HCT116 (cell line): Measurements from ENCODE around the gene GCDH. TPM values are rescaled to one million over a fixed set of nuclear protein-coding genes. Genes with fewer than 3 reads are reported as not detected.
A peak's percentile ranks its signal among the peaks of the same experiment; 100 is the strongest.

ENCODE experiments used
- ATAC-seq: fragments of 200-7000 bp; cut with Tn5 transposase; 2 replicates; pipeline ENCODE4 v1.9.1; 2020; ENCODE audit warnings: mild to moderate bottlenecking, moderate library complexity
- BruUV-seq: library from RNA; stranded (reverse); fragments of 400-500 nt; replicated peaks from 2 replicates; lab custom pipeline; 2021; lab: Mats Ljungman, UMichigan
- CTCF ChIA-PET: fragments of 300-600 bp; sonication (Branson Sonifier 250); formaldehyde crosslinking; loops from one replicate; lab custom pipeline; 2021; ENCODE audit warnings: antibody characterized with exemption; lab: Charles Lee
- POLR2A ChIA-PET: fragments of 300-600, 350-600 bp; sonication (Branson Sonifier 250); formaldehyde crosslinking; loops from one replicate; lab custom pipeline; 2021; ENCODE audit warnings: antibody characterized with exemption; lab: Charles Lee
- RAD21 ChIA-PET, 2 experiments: fragments of 300-600 bp; sonication (Branson Sonifier 250); formaldehyde crosslinking; loops; one replicate each; lab custom pipeline; 2023; ENCODE audit warnings: low total read pairs in 2 of 2; ENCODE audit not compliant: uncharacterized antibody in 2 of 2, unreplicated experiment in 2 of 2, low non-redundant PET in 1 of 2; lab: Charles Lee
- DNase-seq: peaks from one replicate; pipeline ENCODE4 v3.0.0-alpha.2; 2010; ENCODE audit warnings: low read depth, low spot score
- H2AFZ ChIP-seq: fragments of 200-600 bp; shearing (Covaris generic), sonication (generic); 2 replicates; pipeline ENCODE4 v1.6.1; 2017; ENCODE audit warnings: low read depth, mixed run types, mixed read lengths, antibody characterized with exemption, low read length; ENCODE audit not compliant: poor library complexity, severe bottlenecking
- H3K27ac ChIP-seq: 2 replicates; pipeline ENCODE4 v1.5.1; 2012; ENCODE audit warnings: low read depth, low read length
- H3K27me3 ChIP-seq: fragments of 200-600 bp; sonication (generic); 2 replicates; pipeline ENCODE4 v1.6.1; 2016; ENCODE audit warnings: mixed run types, low read length, mixed read lengths; ENCODE audit not compliant: insufficient read depth
- H3K36me3 ChIP-seq, 2 experiments: fragments of 200-500 bp in 1 of 2; fragments of 200-600 bp in 1 of 2; sonication (Bioruptor generic) in 1 of 2; sonication (generic) in 1 of 2; 2 replicates each; pipeline versions ENCODE4 v1.5.1 to v1.6.1; 2014 to 2016; ENCODE audit warnings: low read length in 2 of 2, inconsistent platforms in 1 of 2, mixed read lengths in 1 of 2, mixed run types in 1 of 2; ENCODE audit not compliant: insufficient read depth in 2 of 2, control insufficient read depth in 1 of 2
- H3K4me1 ChIP-seq, 2 experiments: fragments of 200-600 bp in 1 of 2; sonication (generic) in 1 of 2; 2 replicates each; pipeline versions ENCODE4 v1.5.1 to v1.6.1; 2012 to 2017; ENCODE audit warnings: low read length in 2 of 2, inconsistent platforms in 1 of 2, mild to moderate bottlenecking in 1 of 2, mixed read lengths in 1 of 2, mixed run types in 1 of 2, moderate library complexity in 1 of 2; ENCODE audit not compliant: insufficient read depth in 2 of 2, control insufficient read depth in 1 of 2
- H3K4me2 ChIP-seq: fragments of 200-600 bp; sonication (generic); 2 replicates; pipeline ENCODE4 v1.6.1; 2017; ENCODE audit warnings: mixed run types, low read length, mixed read lengths
- H3K4me3 ChIP-seq, 2 experiments: fragments of 200-600 bp in 1 of 2; sonication (generic) in 1 of 2; replicated peaks in 1 of 2; 2 replicates each; pipeline ENCODE4 v1.5.1; 2011 to 2016; ENCODE audit warnings: low read length in 2 of 2, control low read depth in 1 of 2, low read depth in 1 of 2, mild to moderate bottlenecking in 1 of 2, mixed read lengths in 1 of 2, mixed run types in 1 of 2
- H3K79me2 ChIP-seq: fragments of 200-600 bp; sonication (generic); 2 replicates; pipeline ENCODE4 v1.6.1; 2017; ENCODE audit warnings: mild to moderate bottlenecking, mixed run types, low read length, moderate library complexity, mixed read lengths; ENCODE audit not compliant: insufficient read depth
- H3K9ac ChIP-seq: fragments of 200-600 bp; sonication (generic); 2 replicates; pipeline ENCODE4 v1.6.1; 2016; ENCODE audit warnings: low read length, mixed read lengths
- H3K9me2 ChIP-seq: fragments of 200-600 bp; sonication (generic), shearing (Covaris generic); 2 replicates; pipeline ENCODE4 v1.6.1; 2017; ENCODE audit warnings: mixed run types, mild to moderate bottlenecking, moderate library complexity; ENCODE audit not compliant: insufficient read depth
- H3K9me3 ChIP-seq, 2 experiments: fragments of 200-500 bp in 1 of 2; fragments of 200-600 bp in 1 of 2; sonication (Bioruptor generic) in 1 of 2; sonication (generic) in 1 of 2; 2 replicates each; pipeline ENCODE4 v1.6.1; 2014 to 2017; ENCODE audit warnings: low read length in 2 of 2, mixed read lengths in 2 of 2, inconsistent platforms in 1 of 2, low read depth in 1 of 2, mild to moderate bottlenecking in 1 of 2, mixed run types in 1 of 2, moderate library complexity in 1 of 2; ENCODE audit not compliant: control insufficient read depth in 1 of 2, insufficient read depth in 1 of 2
- H4K20me1 ChIP-seq: fragments of 200-600 bp; sonication (generic), shearing (Covaris generic); 2 replicates; pipeline ENCODE4 v1.6.1; 2017; ENCODE audit warnings: mixed run types, mild to moderate bottlenecking, moderate library complexity; ENCODE audit not compliant: insufficient read depth
- CTCF ChIP-seq, 3 experiments: fragments of 200-600 bp in 1 of 3; sonication (generic) in 1 of 3; IDR thresholded peaks in 2 of 3; conservative IDR thresholded peaks in 1 of 3; 2 replicates each; pipeline ENCODE4 v1.5.1; 2012 to 2017; ENCODE audit warnings: low read depth in 2 of 3, low read length in 2 of 3, antibody characterized with exemption in 1 of 3, borderline replicate concordance in 1 of 3, control low read depth in 1 of 3, mild to moderate bottlenecking in 1 of 3, mixed read lengths in 1 of 3, mixed run types in 1 of 3, moderate library complexity in 1 of 3; ENCODE audit not compliant: insufficient read depth in 1 of 3
- EGR1 ChIP-seq: IDR thresholded peaks from 2 replicates; pipeline ENCODE4 v1.6.1; 2012; ENCODE audit warnings: low read depth
- EZH2 ChIP-seq: fragments of 200-600 bp; sonication (generic); IDR thresholded peaks from 2 replicates; pipeline ENCODE4 v1.6.1; 2017; ENCODE audit warnings: antibody characterized with exemption, mixed run types
- EZH2phosphoT487 ChIP-seq: fragments of 200-600 bp; IDR thresholded peaks from 2 replicates; pipeline ENCODE4 v1.6.1; 2018; ENCODE audit warnings: antibody characterized with exemption, borderline replicate concordance
- FOSL1 ChIP-seq: IDR thresholded peaks from 2 replicates; pipeline ENCODE4 v1.6.1; 2012; ENCODE audit warnings: low read depth
- JUND ChIP-seq: IDR thresholded peaks from 2 replicates; pipeline ENCODE4 v1.6.1; 2012
- POLR2A ChIP-seq: IDR thresholded peaks from 2 replicates; pipeline ENCODE4 v1.7.0; 2011; ENCODE audit warnings: borderline replicate concordance; ENCODE audit not compliant: insufficient read depth, insufficient read length; ENCODE audit errors: extremely low read depth
- SIN3A ChIP-seq: IDR thresholded peaks from 2 replicates; pipeline ENCODE4 v1.6.1; 2012; ENCODE audit warnings: low read depth
- SP1 ChIP-seq: IDR thresholded peaks from 2 replicates; pipeline ENCODE4 v1.6.1; 2012; ENCODE audit warnings: low read depth
- SRF ChIP-seq: IDR thresholded peaks from 2 replicates; pipeline ENCODE4 v1.6.1; 2012; ENCODE audit warnings: low read depth
- TCF7L2 ChIP-seq: IDR thresholded peaks from 2 replicates; pipeline ENCODE4 v1.7.0; 2011; ENCODE audit warnings: borderline replicate concordance, inconsistent platforms; ENCODE audit not compliant: insufficient read depth, insufficient read length; ENCODE audit errors: extremely low read depth
- YY1 ChIP-seq: IDR thresholded peaks from 2 replicates; pipeline ENCODE4 v1.6.1; 2011; ENCODE audit warnings: low read length, low read depth, moderate library complexity, mild to moderate bottlenecking; ENCODE audit not compliant: insufficient replicate concordance; ENCODE audit errors: extremely low read depth
- ZBTB33 ChIP-seq: IDR thresholded peaks from 2 replicates; pipeline ENCODE4 v1.6.1; 2011; ENCODE audit warnings: mild to moderate bottlenecking, low read length, moderate library complexity; ENCODE audit not compliant: insufficient replicate concordance; ENCODE audit errors: extremely low read depth
- ZNF274 ChIP-seq: fragments of 200-500 bp; sonication (Bioruptor generic); IDR thresholded peaks from 2 replicates; pipeline ENCODE4 v1.6.1; 2014; ENCODE audit warnings: mild to moderate bottlenecking, low read depth, low read length, inconsistent platforms
- intact Hi-C: fragments of 100-400 bp; cut with micrococcal nuclease; formaldehyde crosslinking; loops from 2 replicates; pipeline ENCODE4 v1.10.0; 2022
- total RNA-seq: library from RNA; stranded (reverse); gene quantifications from one replicate; pipeline ENCODE4 v1.2.1, GENCODE V29; 2021; ENCODE audit not compliant: unreplicated experiment

GCDH gene
- total RNA-seq, 1 experiment from 2014 or later, result 23.2 TPM

GRCh38 chr19:12871681-12872080 lies 19.3 kb upstream of the GCDH start:
- H3K36me3 ChIP-seq, result peaks cover 0 to 8% of the 10 kb centered on the region in 2 experiments; a peak in 2 of 4 replicates
- H3K27ac ChIP-seq, result no peak overlapping the region
- no peak overlapping the region for H3K9ac ChIP-seq
- no peak overlapping the region for H3K4me3 ChIP-seq
- no peaks in the 10 kb centered on the region for H4K20me1 ChIP-seq
- POLR2A ChIA-PET, result interaction anchor here (1.1 kb wide), 1 partner anchor 10 kb away, joined by 3 read pairs; the partner anchor contains the start of gene DNASE2
- TF ChIP-seq SRF (no peak), EZH2phosphoT487 (no peak), EGR1 (no peak), JUND (no peak), POLR2A (no peak), EZH2 (no peak), SP1 (no peak), FOSL1 (no peak)
- peaks cover 0 to under 1% of the 10 kb centered on the region in 2 experiments; a peak in 2 of 4 replicates for H3K4me1 ChIP-seq
- H3K27me3 ChIP-seq, result no peaks in the 10 kb centered on the region
- H2AFZ ChIP-seq, result no peak overlapping the region
- RAD21 ChIA-PET, result no interaction called here
- DNase-seq (no peak), ATAC-seq (no peak)
- intact Hi-C loops, result no loop called here
- H3K9me2 ChIP-seq, result no peaks in the 10 kb centered on the region
- H3K79me2 ChIP-seq, result no peaks in the 10 kb centered on the region
- no TSS peak for BruUV-seq
- CTCF ChIA-PET, result interaction anchor here (0.7 kb wide), 1 partner anchor 230 kb away, joined by 3 read pairs; no protein-coding TSS in a partner anchor
- H3K4me2 ChIP-seq, result no peak overlapping the region
- H3K9me3 ChIP-seq, result no peaks in the 10 kb centered on the region; a peak in 1 of 4 replicates

GRCh38 chr19:12872255-12872654 lies 18.7 kb upstream of the GCDH start:
- ChIA-PET RAD21 (interaction anchor here in 1 of 2 experiments (0.6 kb wide), 1 partner anchor 106 kb away, joined by 3 read pairs; no protein-coding TSS in a partner anchor), CTCF (no interaction called here), POLR2A (interaction anchor here (1.1 kb wide), 1 partner anchor 9 kb away, joined by 3 read pairs; the partner anchor contains the start of gene DNASE2)
- Histone ChIP-seq H3K9ac (no peak overlapping the region), H3K4me2 (no peak overlapping the region), H3K79me2 (no peaks in the 10 kb centered on the region), H3K27ac (no peak overlapping the region), H3K4me3 (no peak overlapping the region), H3K4me1 (no peaks in the 10 kb centered on the region), H4K20me1 (no peaks in the 10 kb centered on the region), H2AFZ (no peak overlapping the region), H3K36me3 (peaks cover 0 to 8% of the 10 kb centered on the region in 2 experiments; a peak in 2 of 4 replicates), H3K9me2 (no peaks in the 10 kb centered on the region), H3K27me3 (no peaks in the 10 kb centered on the region), H3K9me3 (no peaks in the 10 kb centered on the region; a peak in 1 of 4 replicates)
- ATAC-seq, result peak; percentile 45
- DNase-seq, result no peak
- intact Hi-C loops, result no loop called here
- no TSS peak for BruUV-seq
- TF ChIP-seq TCF7L2, result no peak
- TF ChIP-seq YY1, result no peak
- no peak for TF ChIP-seq JUND
- TF ChIP-seq SIN3A, result no peak
- TF ChIP-seq ZBTB33, result no peak
- no peak for TF ChIP-seq EZH2phosphoT487
- TF ChIP-seq CTCF (IDR thresholded peaks at IDR 0.05 in 2 of 3, conservative IDR thresholded peaks at IDR 0.05 in 1 of 3; ENCODE audit: borderline replicate concordance in 1 of 3, insufficient read depth in 1 of 3, low read depth in 2 of 3, low read length in 2 of 3), result no peak
- TF ChIP-seq ZNF274, result no peak
- no peak for TF ChIP-seq FOSL1
